ENCODE measurements around the gene ERGIC1.
"Not testable (repeated sequence)": the region's sequence is repeated elsewhere in the genome, so short reads cannot be mapped to it uniquely, and the experiment has no call there.

Gene ERGIC1

GRCh38 chr5:172883066-172883465 lies 49.0 kb downstream of the ERGIC1 start:
- DNase-seq, result no peak

- DNase-seq, result no peak
Observed at GRCh38 chr5:172885597-172886340, 51.7 kb downstream of the ERGIC1 start.

GRCh38 chr5:172886476-172886875 lies 52.4 kb downstream of the ERGIC1 start:
- no peak for DNase-seq

GRCh38 chr5:172886974-172887501 lies 53.0 kb downstream of the ERGIC1 start:
- DNase-seq, result no peak

GRCh38 chr5:172887692-172888091 lies 53.6 kb downstream of the ERGIC1 start:
- no peak for DNase-seq

GRCh38 chr5:172890659-172891058 lies 56.6 kb downstream of the ERGIC1 start:
- no peak for DNase-seq

GRCh38 chr5:172891716-172892421 lies 57.8 kb downstream of the ERGIC1 start:
- DNase-seq, result no peak

GRCh38 chr5:172892713-172893112 lies 58.7 kb downstream of the ERGIC1 start:
- DNase-seq, result no peak

GRCh38 chr5:172894767-172895388 lies 60.8 kb downstream of the ERGIC1 start:
- DNase-seq, result no peak

- no peak for DNase-seq
Observed at GRCh38 chr5:172895549-172895948, 61.5 kb downstream of the ERGIC1 start.

- DNase-seq, result no peak
Observed at GRCh38 chr5:172896465-172896864, 62.4 kb downstream of the ERGIC1 start.

- DNase-seq, result not testable (repeated sequence)
Observed at GRCh38 chr5:172897067-172897466, 63.0 kb downstream of the ERGIC1 start.

GRCh38 chr5:172897481-172898217 lies 63.6 kb downstream of the ERGIC1 start:
- no peak for DNase-seq

GRCh38 chr5:172898218-172898842 lies 64.3 kb downstream of the ERGIC1 start:
- no peak for DNase-seq

- DNase-seq, result no peak
Observed at GRCh38 chr5:172898843-172899369, 64.9 kb downstream of the ERGIC1 start.

- DNase-seq, result no peak
Observed at GRCh38 chr5:172899436-172899835, 65.4 kb downstream of the ERGIC1 start.

GRCh38 chr5:172901012-172901780 lies 67.1 kb downstream of the ERGIC1 start:
- no peak for DNase-seq

GRCh38 chr5:172901788-172902496 lies 67.9 kb downstream of the ERGIC1 start:
- no peak for DNase-seq

- DNase-seq, result no peak
Observed at GRCh38 chr5:172902497-172903472, 68.7 kb downstream of the ERGIC1 start.
